ENCODE data around the gene VWA3B.

The VWA3B gene

DNA sequence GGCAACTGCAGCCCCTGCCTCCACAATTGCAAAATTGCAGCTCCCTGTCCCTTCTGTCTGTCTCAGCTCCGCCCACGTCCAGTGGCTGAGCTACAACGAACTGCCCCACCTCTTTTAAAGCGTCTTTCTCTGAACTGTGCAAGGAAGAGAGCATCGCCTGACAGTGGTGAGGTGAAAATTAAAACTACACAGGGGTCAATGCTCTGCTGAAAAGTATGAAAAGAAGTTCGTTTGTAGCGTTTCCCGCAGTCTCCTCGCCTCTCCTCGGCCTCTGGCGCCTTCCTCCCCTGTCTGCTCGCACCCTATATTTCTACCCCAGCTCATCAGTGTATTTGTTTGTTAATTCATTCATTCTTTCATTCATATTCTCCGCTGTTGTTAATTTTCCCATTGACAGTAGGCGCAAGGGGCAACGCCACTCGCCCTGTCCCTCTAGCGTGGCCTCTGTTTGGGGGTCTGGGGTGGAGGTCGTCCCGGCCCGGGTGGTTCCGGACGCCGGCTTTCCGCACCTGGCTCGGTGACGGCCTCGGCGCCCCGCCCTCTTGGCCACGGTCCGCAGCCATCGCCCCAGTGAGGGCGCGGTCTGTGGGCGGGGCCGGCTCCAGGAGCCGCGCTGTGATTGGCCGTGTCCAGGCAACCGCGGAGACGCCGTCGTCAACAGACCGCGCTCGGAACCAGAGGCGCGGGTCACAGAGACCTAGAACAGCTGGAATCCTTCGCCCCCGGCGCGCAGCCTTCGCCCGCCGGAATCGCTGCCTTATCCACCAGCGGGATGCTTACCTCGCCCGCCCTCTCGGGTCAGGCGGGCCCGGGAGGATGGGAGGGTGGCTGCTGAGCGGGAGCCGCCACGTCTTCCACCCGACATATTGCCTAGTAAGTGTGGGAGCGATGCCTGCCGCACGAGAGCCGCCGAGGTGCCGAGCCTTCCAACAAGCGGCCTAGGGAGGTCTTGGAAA lies at the start of gene VWA3B:
Gene VWA3B, plus strand, starts transcription at position 677 of the 956 bp plus-strand sequence. CDS start 5,926 bp downstream, outside the sequence.
- peak within 1 kb of the TSS; percentile 75 to 76 for H3K4me3 ChIP-seq (ENCODE audit: low read depth in 1 of 2, low read length in 1 of 2)
- peak within 1 kb of the TSS; percentile 71 for H3K27ac ChIP-seq
- H3K36me3 ChIP-seq = no peaks in the 10 kb centered on the region
- TF ChIP-seq, protein P1, sequence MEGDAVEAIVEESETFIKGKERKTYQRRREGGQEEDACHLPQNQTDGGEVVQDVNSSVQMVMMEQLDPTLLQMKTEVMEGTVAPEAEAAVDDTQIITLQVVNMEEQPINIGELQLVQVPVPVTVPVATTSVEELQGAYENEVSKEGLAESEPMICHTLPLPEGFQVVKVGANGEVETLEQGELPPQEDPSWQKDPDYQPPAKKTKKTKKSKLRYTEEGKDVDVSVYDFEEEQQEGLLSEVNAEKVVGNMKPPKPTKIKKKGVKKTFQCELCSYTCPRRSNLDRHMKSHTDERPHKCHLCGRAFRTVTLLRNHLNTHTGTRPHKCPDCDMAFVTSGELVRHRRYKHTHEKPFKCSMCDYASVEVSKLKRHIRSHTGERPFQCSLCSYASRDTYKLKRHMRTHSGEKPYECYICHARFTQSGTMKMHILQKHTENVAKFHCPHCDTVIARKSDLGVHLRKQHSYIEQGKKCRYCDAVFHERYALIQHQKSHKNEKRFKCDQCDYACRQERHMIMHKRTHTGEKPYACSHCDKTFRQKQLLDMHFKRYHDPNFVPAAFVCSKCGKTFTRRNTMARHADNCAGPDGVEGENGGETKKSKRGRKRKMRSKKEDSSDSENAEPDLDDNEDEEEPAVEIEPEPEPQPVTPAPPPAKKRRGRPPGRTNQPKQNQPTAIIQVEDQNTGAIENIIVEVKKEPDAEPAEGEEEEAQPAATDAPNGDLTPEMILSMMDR (IDR thresholded peaks at IDR 0.05) = no peak
- H3K9me3 ChIP-seq = no peaks in the 10 kb centered on the region
- peaks cover 62 to 64% of the 10 kb centered on the region in 2 experiments for H3K4me1 ChIP-seq (ENCODE audit: control insufficient read depth in 1 of 2, insufficient read depth in 1 of 2, low read depth in 1 of 2, low read length in 1 of 2)
- H3K27me3 ChIP-seq = peaks cover 3% of the 10 kb centered on the region

DNA sequence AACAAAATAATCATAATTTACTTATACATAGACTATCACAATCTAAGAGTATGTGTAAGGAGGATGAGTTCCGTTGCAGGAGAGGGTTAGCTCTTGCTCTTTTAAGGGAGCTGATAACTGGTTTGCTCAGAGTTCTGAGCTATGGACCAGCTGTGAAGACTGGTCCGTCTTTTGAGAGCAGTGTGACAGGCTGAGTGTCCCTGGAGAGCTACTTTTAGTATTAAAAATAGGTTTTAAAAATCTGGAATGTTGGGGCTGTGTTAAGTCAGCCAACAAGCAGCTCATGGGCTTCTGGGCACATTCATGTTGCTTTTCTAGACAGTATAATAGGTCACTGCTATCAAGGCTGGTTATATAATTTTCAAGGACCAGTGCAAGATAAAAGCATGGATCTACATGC lies 49.8 kb upstream of the VWA3B start:
- Histone ChIP-seq H3K9me3 (no peaks in the 10 kb centered on the region), H3K27me3 (no peaks in the 10 kb centered on the region), H3K4me1 (ENCODE audit: control insufficient read depth in 1 of 2, insufficient read depth in 1 of 2, low read depth in 1 of 2, low read length in 1 of 2) (no peaks in the 10 kb centered on the region), H3K27ac (no peak overlapping the region), H3K36me3 (no peaks in the 10 kb centered on the region), H3K4me3 (ENCODE audit: low read depth in 1 of 2, low read length in 1 of 2) (no peak overlapping the region)
- TF ChIP-seq, protein P1 (IDR thresholded peaks at IDR 0.05) = no peak

DNA sequence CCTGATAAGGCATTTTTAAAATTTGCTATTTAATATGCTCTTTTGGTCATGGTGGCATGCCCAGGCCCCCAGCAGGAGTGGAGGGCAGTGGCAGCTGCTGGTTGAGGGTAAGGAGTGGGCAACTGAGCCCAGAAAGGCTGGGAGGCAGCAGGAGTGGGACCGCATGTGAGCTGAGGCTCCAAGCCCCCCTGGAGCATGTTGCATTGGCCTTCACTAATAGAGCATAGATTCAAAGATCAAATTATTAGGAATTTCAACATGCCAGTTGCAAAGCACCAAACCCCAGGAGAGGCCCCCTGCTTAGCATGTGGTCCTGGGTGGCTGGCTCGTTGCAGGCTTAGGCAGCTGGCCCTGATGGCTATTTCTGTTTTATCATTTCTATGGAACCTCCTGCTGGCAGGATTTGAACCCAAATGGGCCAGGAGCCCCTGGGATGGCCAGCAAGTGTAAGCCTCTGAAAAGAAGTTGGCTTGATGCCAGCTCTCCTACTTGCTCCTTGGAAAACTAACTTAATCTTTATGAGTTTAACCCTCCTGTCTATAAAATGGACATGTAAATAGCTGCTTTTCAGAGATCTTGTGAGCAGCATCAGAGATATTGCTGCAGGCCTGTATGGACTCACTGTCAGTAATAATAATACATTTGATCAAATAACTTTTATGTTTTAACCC lies 49.2 kb upstream of the VWA3B start:
- H3K27me3 ChIP-seq = no peaks in the 10 kb centered on the region
- H3K27ac ChIP-seq = no peak overlapping the region
- no peaks in the 10 kb centered on the region for H3K4me1 ChIP-seq (ENCODE audit: control insufficient read depth in 1 of 2, insufficient read depth in 1 of 2, low read depth in 1 of 2, low read length in 1 of 2)
- no peak overlapping the region for H3K4me3 ChIP-seq (ENCODE audit: low read depth in 1 of 2, low read length in 1 of 2)
- no peaks in the 10 kb centered on the region for H3K36me3 ChIP-seq
- TF ChIP-seq, protein P1 (IDR thresholded peaks at IDR 0.05) = no peak
- no peaks in the 10 kb centered on the region for H3K9me3 ChIP-seq

- H3K4me3 ChIP-seq (ENCODE audit: low read depth in 1 of 2, low read length in 1 of 2) = no peak overlapping the region
- TF ChIP-seq, protein P1 (IDR thresholded peaks at IDR 0.05) = no peak
These were observed 47.7 kb upstream of the VWA3B start for GRCh38 chr2:98039085-98039756.

DNA sequence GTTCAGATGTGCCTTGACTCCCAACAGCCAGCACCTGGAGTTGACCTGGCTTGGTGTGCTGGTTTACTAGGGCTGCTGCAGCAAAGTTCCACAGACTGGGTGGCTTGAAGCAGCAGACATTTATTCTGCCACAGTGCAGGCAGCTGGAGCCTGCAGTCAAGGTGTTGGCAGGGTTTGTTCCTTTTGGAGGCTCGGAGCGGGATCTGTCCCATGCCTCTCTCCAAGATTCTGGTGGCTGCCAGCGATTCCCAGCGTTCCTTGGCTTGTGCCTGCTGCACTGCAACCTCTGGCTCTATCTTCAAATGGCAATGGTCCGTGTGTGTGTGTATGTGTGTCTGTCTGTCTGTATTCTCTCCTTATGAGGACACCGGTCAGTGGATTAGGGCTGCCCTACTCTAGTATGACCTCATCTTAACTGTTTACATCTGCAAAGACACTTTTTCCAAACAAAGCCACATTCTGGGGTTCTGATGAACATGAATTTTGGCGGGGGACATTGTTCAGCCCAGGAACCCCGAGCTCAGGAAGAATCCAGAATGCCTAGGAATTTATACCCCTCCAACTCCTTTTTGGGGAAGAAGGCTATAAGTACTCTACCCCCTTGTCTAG lies 46.5 kb upstream of the VWA3B start:
- TF ChIP-seq, protein P1 (IDR thresholded peaks at IDR 0.05) = no peak
- no peaks in the 10 kb centered on the region for H3K36me3 ChIP-seq
- no peaks in the 10 kb centered on the region for H3K4me1 ChIP-seq (ENCODE audit: control insufficient read depth in 1 of 2, insufficient read depth in 1 of 2, low read depth in 1 of 2, low read length in 1 of 2)
- H3K9me3 ChIP-seq = no peaks in the 10 kb centered on the region
- no peak overlapping the region for H3K27ac ChIP-seq
- no peaks in the 10 kb centered on the region for H3K27me3 ChIP-seq
- no peak overlapping the region for H3K4me3 ChIP-seq (ENCODE audit: low read depth in 1 of 2, low read length in 1 of 2)

More at GRCh38 chr2:98039085-98039756, 47.7 kb upstream of the VWA3B start:
- no peaks in the 10 kb centered on the region for H3K9me3 ChIP-seq
- no peaks in the 10 kb centered on the region for H3K27me3 ChIP-seq
- no peaks in the 10 kb centered on the region for H3K4me1 ChIP-seq (ENCODE audit: control insufficient read depth in 1 of 2, insufficient read depth in 1 of 2, low read depth in 1 of 2, low read length in 1 of 2)
- no peak overlapping the region for H3K27ac ChIP-seq
- H3K36me3 ChIP-seq = no peaks in the 10 kb centered on the region

Measured in neutrophil (primary cell).